Measurements from ENCODE around the gene DNAH12. TPM values are rescaled to one million over a fixed set of nuclear protein-coding genes. Genes with fewer than 3 reads are reported as not detected.

The DNAH12 gene
- total and polyA plus RNA-seq, 10 of the 15 experiments (the other 5 are each of a cell fraction or from before 2014, with no cell fraction given) = under 0.01 to 0.35 (median 0.08) TPM

GRCh38 chr3:57512166-57512565, 32.0 kb downstream of the DNAH12 start:
- no peaks in the 10 kb centered on the region for H3K9me3 ChIP-seq (replicated peaks; ENCODE audit: control insufficient read depth, insufficient read depth, low read length)
- H3K36me3 ChIP-seq (ENCODE audit: control insufficient read depth in 2 of 2, insufficient read depth in 2 of 2, low read length in 1 of 2) = no peaks in the 10 kb centered on the region
- H3K9ac ChIP-seq (ENCODE audit: control insufficient read depth, insufficient read depth, low read length) = no peak overlapping the region
- no peak overlapping the region for H2AFZ ChIP-seq (ENCODE audit: control insufficient read depth, low read depth, low read length)
- TF ChIP-seq BMI1 (IDR thresholded peaks at IDR 0.05; ENCODE audit: borderline replicate concordance) (no peak), BRCA1 (IDR thresholded peaks at IDR 0.05; ENCODE audit: low read depth, low read length) (no peak), HDAC6 (IDR thresholded peaks at IDR 0.05; ENCODE audit: unreplicated experiment) (no peak), SMAD1 (IDR thresholded peaks at IDR 0.05; ENCODE audit: low read depth, partially characterized antibody) (no peak)
- TF ChIP-seq, protein P1, sequence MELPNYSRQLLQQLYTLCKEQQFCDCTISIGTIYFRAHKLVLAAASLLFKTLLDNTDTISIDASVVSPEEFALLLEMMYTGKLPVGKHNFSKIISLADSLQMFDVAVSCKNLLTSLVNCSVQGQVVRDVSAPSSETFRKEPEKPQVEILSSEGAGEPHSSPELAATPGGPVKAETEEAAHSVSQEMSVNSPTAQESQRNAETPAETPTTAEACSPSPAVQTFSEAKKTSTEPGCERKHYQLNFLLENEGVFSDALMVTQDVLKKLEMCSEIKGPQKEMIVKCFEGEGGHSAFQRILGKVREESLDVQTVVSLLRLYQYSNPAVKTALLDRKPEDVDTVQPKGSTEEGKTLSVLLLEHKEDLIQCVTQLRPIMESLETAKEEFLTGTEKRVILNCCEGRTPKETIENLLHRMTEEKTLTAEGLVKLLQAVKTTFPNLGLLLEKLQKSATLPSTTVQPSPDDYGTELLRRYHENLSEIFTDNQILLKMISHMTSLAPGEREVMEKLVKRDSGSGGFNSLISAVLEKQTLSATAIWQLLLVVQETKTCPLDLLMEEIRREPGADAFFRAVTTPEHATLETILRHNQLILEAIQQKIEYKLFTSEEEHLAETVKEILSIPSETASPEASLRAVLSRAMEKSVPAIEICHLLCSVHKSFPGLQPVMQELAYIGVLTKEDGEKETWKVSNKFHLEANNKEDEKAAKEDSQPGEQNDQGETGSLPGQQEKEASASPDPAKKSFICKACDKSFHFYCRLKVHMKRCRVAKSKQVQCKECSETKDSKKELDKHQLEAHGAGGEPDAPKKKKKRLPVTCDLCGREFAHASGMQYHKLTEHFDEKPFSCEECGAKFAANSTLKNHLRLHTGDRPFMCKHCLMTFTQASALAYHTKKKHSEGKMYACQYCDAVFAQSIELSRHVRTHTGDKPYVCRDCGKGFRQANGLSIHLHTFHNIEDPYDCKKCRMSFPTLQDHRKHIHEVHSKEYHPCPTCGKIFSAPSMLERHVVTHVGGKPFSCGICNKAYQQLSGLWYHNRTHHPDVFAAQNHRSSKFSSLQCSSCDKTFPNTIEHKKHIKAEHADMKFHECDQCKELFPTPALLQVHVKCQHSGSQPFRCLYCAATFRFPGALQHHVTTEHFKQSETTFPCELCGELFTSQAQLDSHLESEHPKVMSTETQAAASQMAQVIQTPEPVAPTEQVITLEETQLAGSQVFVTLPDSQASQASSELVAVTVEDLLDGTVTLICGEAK (IDR thresholded peaks at IDR 0.05; ENCODE audit: borderline replicate concordance) = no peak
- TF ChIP-seq, protein P2, sequence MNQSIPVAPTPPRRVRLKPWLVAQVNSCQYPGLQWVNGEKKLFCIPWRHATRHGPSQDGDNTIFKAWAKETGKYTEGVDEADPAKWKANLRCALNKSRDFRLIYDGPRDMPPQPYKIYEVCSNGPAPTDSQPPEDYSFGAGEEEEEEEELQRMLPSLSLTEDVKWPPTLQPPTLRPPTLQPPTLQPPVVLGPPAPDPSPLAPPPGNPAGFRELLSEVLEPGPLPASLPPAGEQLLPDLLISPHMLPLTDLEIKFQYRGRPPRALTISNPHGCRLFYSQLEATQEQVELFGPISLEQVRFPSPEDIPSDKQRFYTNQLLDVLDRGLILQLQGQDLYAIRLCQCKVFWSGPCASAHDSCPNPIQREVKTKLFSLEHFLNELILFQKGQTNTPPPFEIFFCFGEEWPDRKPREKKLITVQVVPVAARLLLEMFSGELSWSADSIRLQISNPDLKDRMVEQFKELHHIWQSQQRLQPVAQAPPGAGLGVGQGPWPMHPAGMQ (IDR thresholded peaks at IDR 0.05; ENCODE audit: borderline replicate concordance) = no peak
- TF ChIP-seq, protein P3, sequence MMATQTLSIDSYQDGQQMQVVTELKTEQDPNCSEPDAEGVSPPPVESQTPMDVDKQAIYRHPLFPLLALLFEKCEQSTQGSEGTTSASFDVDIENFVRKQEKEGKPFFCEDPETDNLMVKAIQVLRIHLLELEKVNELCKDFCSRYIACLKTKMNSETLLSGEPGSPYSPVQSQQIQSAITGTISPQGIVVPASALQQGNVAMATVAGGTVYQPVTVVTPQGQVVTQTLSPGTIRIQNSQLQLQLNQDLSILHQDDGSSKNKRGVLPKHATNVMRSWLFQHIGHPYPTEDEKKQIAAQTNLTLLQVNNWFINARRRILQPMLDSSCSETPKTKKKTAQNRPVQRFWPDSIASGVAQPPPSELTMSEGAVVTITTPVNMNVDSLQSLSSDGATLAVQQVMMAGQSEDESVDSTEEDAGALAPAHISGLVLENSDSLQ (IDR thresholded peaks at IDR 0.05) = no peak
- no peak overlapping the region for H3K4me3 ChIP-seq
- no peaks in the 10 kb centered on the region for H3K79me2 ChIP-seq (ENCODE audit: control insufficient read depth, insufficient read depth, low read length)
- no peak for FAIRE-seq
- ChIA-PET RAD21 (ENCODE audit: unreplicated experiment) (no interaction called here), POLR2A (no interaction called here), SMC1A (ENCODE audit: uncharacterized antibody, unreplicated experiment) (no interaction called here), CTCF (no interaction called here)
- no peak overlapping the region for H3K4me2 ChIP-seq (ENCODE audit: control insufficient read depth, insufficient read depth)
- DNase-seq (ENCODE audit: low read depth, low spot score) = no peak
- no peaks in the 10 kb centered on the region for H4K20me1 ChIP-seq (ENCODE audit: control insufficient read depth, insufficient read depth)
- intact Hi-C loops (cut with micrococcal nuclease; ENCODE audit: unreplicated experiment) = no loop called here
- H3K27ac ChIP-seq (ENCODE audit: control insufficient read depth, insufficient read depth) = no peak overlapping the region
- ATAC-seq = no peak
- H3K4me1 ChIP-seq (ENCODE audit: control insufficient read depth, insufficient read depth, low read length) = no peaks in the 10 kb centered on the region
- 24% methylated on average over 2 of the region's 2 CpGs for WGBS (ENCODE audit: insufficient coverage, insufficient replicate concordance, low lambda C conversion rate, missing lambda C conversion rate)
- in situ Hi-C loops (cut with MboI) = no loop called here
- BruUV-seq (replicated peaks) = no TSS peak
- H3K27me3 ChIP-seq (replicated peaks in 1 of 2; ENCODE audit: control insufficient read depth in 2 of 2, insufficient read depth in 2 of 2, low read length in 1 of 2) = no peaks in the 10 kb centered on the region
